Activated T-cell treated with anti-CD3 and anti-CD28 coated beads, Interleukin-2, amount 50 U/mL, for 4 hours (primary cell): ENCODE measurements around the gene CLRN1. TPM values are rescaled to one million over a fixed set of nuclear protein-coding genes. Genes with fewer than 3 reads are reported as not detected.

Experiments
- ATAC-seq, 2 donors: fragments of 200-7000 bp; cut with Tn5 transposase; one replicate each; pipeline ENCODE4 v1.10.0; 2021
- DNase-seq: peaks from one replicate; pipeline ENCODE4 v3.0.0-alpha.2; 2020
- H3K27me3 Mint-ChIP-seq: one replicate; pipeline ENCODE4 v1.8.0; 2021; ENCODE audit warnings: low read depth, mixed read lengths
- H3K36me3 Mint-ChIP-seq: one replicate; pipeline ENCODE4 v1.8.0; 2022; ENCODE audit warnings: mixed read lengths; ENCODE audit not compliant: insufficient read depth
- H3K4me1 Mint-ChIP-seq: one replicate; pipeline ENCODE4 v1.8.0; 2021; ENCODE audit warnings: low read depth, mixed read lengths
- H3K4me3 Mint-ChIP-seq: one replicate; pipeline ENCODE4 v1.8.0; 2021; ENCODE audit warnings: mild to moderate bottlenecking, moderate library complexity, mixed read lengths
- H3K9me3 Mint-ChIP-seq: one replicate; pipeline ENCODE4 v1.8.0; 2021; ENCODE audit warnings: mixed read lengths
- total RNA-seq, 3 donors: library from RNA; stranded (reverse); gene quantifications; one replicate each; pipeline ENCODE4 v1.2.1, GENCODE V29; 2021

CLRN1 gene
- total RNA-seq, 3 donors from 2014 or later, result not detected

DNA sequence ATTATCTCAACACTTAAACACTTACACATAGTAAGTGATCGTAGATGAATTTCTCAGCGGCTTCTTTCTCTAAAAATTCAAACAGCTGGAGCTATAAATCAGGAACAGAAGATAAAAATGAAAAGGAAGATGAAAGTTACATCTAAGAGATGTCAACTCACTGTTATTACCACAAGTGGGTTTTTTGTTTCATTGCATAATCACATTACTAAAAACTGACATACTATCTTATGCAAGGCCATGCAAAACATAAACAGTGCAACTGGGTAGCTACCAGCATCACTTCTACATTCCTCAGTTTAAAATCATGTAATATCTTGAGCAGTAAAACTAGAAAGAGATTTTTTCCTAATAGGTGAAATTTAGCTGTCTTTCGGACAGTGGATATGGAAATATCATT, 82.2 kb downstream of the CLRN1 start:
- DNase-seq (no peak), ATAC-seq (no peak)
- Mint-ChIP-seq H3K4me3 (no peak overlapping the region), H3K27me3 (peaks cover 16% of the 10 kb centered on the region), H3K4me1 (no peaks in the 10 kb centered on the region), H3K9me3 (peaks cover 5% of the 10 kb centered on the region), H3K36me3 (no peaks in the 10 kb centered on the region)

DNA sequence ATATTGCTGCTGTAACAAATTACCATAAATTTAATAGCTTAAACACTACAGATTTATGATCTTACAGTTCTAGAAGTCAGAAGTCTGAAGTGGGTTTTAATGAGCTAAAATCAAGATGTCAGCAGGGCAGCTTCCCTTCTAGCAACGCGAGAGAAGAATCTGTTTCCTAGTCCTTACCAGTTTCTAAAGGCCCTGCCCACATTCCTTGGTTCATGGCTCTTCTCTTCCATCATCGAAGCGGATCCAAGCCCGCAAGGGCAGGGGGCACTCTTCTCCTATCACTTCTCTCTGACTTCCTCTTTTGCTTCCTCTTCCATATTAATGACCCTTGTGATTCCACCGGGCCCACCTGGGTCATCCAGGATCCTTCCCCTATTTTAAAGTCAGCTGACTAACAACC, 83.4 kb downstream of the CLRN1 start:
- H3K27me3 Mint-ChIP-seq, result peaks cover 20% of the 10 kb centered on the region
- DNase-seq, result no peak
- no peak for ATAC-seq
- H3K4me1 Mint-ChIP-seq, result no peaks in the 10 kb centered on the region
- peaks cover 5% of the 10 kb centered on the region for H3K9me3 Mint-ChIP-seq
- no peak overlapping the region for H3K4me3 Mint-ChIP-seq
- H3K36me3 Mint-ChIP-seq, result no peaks in the 10 kb centered on the region

DNA sequence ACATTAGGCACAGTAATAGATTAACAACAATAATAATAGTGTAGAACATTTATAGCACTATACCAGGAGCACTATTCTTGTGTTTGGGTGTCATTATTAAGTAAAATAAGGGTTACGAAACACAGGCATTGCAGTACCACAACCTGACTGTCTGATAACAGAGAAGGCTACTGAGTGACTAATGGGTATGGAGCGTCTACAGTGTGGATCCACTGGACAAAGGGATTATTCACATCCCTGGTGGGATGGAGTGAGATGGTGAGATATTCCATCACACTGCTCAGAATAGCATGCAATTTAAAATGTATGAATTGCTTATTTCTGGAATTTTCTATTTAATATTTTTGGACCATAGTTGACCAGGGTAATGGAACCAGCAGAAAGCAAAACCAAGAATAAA, 85.5 kb downstream of the CLRN1 start:
- DNase-seq (no peak), ATAC-seq (no peak)
- no peaks in the 10 kb centered on the region for H3K36me3 Mint-ChIP-seq
- H3K4me1 Mint-ChIP-seq, result no peaks in the 10 kb centered on the region
- H3K9me3 Mint-ChIP-seq, result peaks cover 5% of the 10 kb centered on the region
- no peak overlapping the region for H3K4me3 Mint-ChIP-seq
- peaks cover 25% of the 10 kb centered on the region for H3K27me3 Mint-ChIP-seq

DNA sequence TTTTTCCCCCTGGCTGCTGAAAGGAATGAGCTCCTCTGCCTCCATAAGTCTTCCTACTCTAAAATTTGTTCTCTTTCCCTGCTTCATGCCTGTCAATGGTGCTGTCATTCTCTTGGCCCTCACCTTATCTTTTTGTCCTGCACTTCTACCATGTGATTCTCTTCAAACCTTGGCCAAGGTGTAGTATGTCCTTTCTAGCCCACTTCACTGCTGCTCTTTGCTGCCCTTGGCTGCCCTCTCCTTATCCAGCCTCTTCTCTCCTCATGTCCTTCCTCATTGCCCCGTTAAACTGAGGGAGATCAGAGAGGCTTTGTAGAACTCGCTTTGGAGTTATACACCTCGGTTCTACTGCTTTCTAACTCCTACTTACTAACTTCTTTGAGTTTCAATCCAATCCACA, 87.0 kb downstream of the CLRN1 start:
- no peaks in the 10 kb centered on the region for H3K4me1 Mint-ChIP-seq
- peaks cover 25% of the 10 kb centered on the region for H3K27me3 Mint-ChIP-seq
- no peak overlapping the region for H3K4me3 Mint-ChIP-seq
- peaks cover 5% of the 10 kb centered on the region for H3K9me3 Mint-ChIP-seq
- no peak for DNase-seq
- H3K36me3 Mint-ChIP-seq, result no peaks in the 10 kb centered on the region
- no peak for ATAC-seq

DNA sequence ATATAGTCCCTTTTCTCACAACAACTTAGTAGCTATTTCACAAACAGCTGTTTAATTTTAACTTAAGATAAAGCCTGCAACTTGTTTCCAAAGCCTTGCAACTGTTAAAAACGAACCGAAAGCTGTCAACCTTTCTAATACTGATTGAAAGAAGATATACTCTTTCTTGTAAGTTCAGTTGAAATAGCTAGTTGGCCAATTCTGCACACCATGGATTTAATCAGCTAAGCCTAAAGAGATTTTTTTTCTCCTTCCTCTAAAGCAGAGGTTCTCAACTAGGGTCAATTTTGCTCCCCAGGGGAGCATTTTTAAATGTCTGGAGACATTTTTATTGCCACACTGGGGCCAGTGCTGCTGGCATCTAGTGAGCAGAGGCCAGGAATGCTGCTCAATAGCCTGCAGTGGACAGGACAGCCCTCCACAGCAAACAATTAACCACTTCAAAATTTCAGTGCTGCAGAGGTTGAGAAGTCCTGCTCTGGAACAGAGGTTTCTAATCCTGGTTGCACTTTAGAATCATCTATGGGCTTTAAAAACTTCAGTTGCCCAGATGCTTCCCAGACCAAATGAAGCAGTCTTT, 93.4 kb downstream of the CLRN1 start:
- no peak for ATAC-seq
- no peaks in the 10 kb centered on the region for H3K9me3 Mint-ChIP-seq
- no peak overlapping the region for H3K4me3 Mint-ChIP-seq
- peaks cover 5% of the 10 kb centered on the region for H3K27me3 Mint-ChIP-seq
- no peaks in the 10 kb centered on the region for H3K4me1 Mint-ChIP-seq
- no peak for DNase-seq
- H3K36me3 Mint-ChIP-seq, result no peaks in the 10 kb centered on the region

DNA sequence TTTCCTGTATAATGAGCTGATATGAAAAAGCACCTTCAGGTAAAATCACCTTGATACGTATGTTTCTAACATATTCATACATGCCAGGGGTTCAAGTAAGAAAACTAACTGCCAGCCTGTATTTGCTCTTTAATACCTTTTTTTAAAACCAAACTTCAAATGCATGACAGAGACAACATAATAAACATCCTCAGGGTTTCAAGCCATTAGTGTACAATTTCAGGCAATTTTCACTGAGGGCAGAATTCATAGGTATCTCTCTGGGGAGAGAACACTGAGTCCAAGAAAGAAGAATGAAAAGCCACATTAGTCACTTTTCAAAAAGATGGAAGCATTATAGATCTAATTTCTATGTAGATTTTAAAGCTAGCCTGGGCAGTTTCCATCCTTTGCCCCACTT, 94.2 kb downstream of the CLRN1 start:
- DNase-seq, result no peak
- peaks cover 2% of the 10 kb centered on the region for H3K27me3 Mint-ChIP-seq
- no peaks in the 10 kb centered on the region for H3K4me1 Mint-ChIP-seq
- H3K9me3 Mint-ChIP-seq, result no peaks in the 10 kb centered on the region
- no peaks in the 10 kb centered on the region for H3K36me3 Mint-ChIP-seq
- ATAC-seq, result no peak
- H3K4me3 Mint-ChIP-seq, result no peak overlapping the region

DNA sequence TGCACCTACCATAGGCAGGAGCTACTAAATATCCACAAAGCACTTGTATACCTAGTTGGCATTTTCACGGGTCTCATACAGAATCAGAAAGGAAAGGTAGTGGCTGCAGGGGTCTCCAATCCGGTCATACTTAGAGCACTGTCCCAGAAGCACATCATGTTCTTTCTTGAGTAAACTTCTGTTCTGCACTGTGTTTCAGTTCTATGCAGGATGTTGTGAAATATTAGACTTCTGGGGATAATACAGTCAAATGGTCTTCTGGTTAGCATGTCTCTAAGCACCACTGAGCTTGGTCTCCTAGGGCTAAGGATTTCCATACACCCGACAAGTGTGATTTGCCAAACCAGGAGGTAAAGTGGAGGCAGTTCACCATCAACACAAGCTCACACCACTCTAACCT, 95.2 kb downstream of the CLRN1 start:
- ATAC-seq, result no peak
- Mint-ChIP-seq H3K27me3 (no peaks in the 10 kb centered on the region), H3K9me3 (no peaks in the 10 kb centered on the region), H3K36me3 (no peaks in the 10 kb centered on the region), H3K4me3 (no peak overlapping the region), H3K4me1 (no peaks in the 10 kb centered on the region)
- no peak for DNase-seq

DNA sequence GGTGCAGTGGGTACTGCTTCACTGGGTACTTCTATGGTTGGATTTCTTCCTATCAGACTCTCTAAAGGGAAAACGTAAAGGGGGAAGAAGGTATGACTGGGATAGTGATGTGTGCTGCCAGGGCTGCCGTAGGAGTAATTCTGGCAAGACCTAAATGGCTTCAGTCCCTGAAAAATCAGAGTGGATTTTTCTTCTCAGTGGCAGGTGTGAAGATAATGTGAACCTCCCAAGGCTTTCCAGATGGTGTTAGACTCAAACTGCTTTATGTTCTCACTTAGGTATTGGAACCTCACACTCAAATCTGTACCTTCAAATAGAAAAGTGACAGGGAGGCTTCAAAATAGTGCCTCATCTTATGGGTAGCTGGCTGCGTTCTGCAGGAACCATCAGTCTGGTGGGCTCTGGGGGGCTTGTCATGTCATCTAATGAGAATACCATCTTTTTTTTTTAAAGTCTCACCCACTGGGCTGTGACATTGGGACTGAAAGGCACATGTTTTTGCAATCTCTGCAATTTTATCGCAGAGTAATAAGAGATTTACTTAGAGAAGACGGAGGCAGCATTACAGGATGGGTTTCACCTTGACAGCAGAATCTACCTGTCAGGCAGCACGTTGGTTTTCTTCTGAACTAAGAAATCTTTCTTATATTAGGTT, 95.8 kb downstream of the CLRN1 start:
- H3K9me3 Mint-ChIP-seq, result no peaks in the 10 kb centered on the region
- no peak for DNase-seq
- no peaks in the 10 kb centered on the region for H3K27me3 Mint-ChIP-seq
- no peak overlapping the region for H3K4me3 Mint-ChIP-seq
- no peaks in the 10 kb centered on the region for H3K36me3 Mint-ChIP-seq
- ATAC-seq, result no peak
- H3K4me1 Mint-ChIP-seq, result no peaks in the 10 kb centered on the region

Other genes with a start within 250 kb of the CLRN1 start
- 100 to 1,000 TPM; 136 to 146 (median 141) TPM for gene SIAH2, start 209.6 kb downstream of the CLRN1 start, total RNA-seq
- gene MINDY4B, start 67.3 kb downstream of the CLRN1 start, total RNA-seq, result not detected
- gene MED12L, start 112.9 kb upstream of the CLRN1 start, total RNA-seq, result 1 to 10 TPM; 1.1 to 3.3 (median 1.9) TPM
- gene GPR171, start 230.5 kb upstream of the CLRN1 start, total RNA-seq, result 10 to 100 TPM; 72.2 to 85.8 (median 75.3) TPM